ENCODE data around the gene CACNA1A.

DNA sequence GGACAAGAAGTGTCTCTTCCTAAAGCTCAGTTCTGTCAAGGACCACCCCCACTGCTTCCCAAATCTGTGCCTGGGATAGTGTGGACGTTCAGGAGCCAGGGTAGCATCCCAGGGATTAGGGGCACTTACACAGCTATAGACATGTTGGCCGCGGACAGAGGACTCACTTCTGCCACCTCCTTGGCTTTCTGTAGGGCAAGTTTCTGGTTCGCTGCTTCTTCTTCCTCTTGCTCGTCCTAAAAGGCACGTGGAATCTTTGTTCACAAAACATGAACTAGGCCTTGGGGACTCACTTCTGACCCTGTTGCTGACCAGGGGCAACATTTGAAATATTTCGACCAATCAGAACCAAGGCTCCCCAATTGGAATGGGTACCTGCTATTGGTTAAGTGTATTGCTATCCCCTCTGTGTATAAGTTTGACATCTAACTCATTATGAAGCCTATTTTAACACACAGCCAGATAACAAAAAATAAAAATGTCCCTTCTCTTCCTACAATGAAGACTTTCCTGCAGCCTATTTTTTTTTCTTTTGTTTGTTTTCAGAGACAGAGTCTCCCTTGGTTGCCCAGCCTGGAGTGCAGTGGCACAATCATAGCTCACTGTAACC is 205.8 kb downstream of the CACNA1A start:
- TF ChIP-seq, protein P1, sequence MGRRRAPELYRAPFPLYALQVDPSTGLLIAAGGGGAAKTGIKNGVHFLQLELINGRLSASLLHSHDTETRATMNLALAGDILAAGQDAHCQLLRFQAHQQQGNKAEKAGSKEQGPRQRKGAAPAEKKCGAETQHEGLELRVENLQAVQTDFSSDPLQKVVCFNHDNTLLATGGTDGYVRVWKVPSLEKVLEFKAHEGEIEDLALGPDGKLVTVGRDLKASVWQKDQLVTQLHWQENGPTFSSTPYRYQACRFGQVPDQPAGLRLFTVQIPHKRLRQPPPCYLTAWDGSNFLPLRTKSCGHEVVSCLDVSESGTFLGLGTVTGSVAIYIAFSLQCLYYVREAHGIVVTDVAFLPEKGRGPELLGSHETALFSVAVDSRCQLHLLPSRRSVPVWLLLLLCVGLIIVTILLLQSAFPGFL (CRISPR knock-in tag; IDR thresholded peaks at IDR 0.05): no peak
- TF ChIP-seq ATF4 (CRISPR knock-in tag; IDR thresholded peaks at IDR 0.05): no peak
- TF ChIP-seq ZNF589 (CRISPR knock-in tag; conservative IDR thresholded peaks at IDR 0.05): no peak
- no peak for TF ChIP-seq ZNF274 (CRISPR knock-in tag; IDR thresholded peaks at IDR 0.05)
- no peak for TF ChIP-seq SRSF1 (optimal IDR thresholded peaks at IDR 0.05; ENCODE audit: low read depth, low read length)
- no peak for TF ChIP-seq ZBTB38 (CRISPR knock-in tag; IDR thresholded peaks at IDR 0.05)
- no peak for TF ChIP-seq ZBTB33 (CRISPR knock-in tag; IDR thresholded peaks at IDR 0.05)
- TF ChIP-seq EZH2 (conservative IDR thresholded peaks at IDR 0.05; ENCODE audit: low read depth, low read length): no peak
- TF ChIP-seq POGK (CRISPR knock-in tag; conservative IDR thresholded peaks at IDR 0.05): no peak
- TF ChIP-seq, protein P2, sequence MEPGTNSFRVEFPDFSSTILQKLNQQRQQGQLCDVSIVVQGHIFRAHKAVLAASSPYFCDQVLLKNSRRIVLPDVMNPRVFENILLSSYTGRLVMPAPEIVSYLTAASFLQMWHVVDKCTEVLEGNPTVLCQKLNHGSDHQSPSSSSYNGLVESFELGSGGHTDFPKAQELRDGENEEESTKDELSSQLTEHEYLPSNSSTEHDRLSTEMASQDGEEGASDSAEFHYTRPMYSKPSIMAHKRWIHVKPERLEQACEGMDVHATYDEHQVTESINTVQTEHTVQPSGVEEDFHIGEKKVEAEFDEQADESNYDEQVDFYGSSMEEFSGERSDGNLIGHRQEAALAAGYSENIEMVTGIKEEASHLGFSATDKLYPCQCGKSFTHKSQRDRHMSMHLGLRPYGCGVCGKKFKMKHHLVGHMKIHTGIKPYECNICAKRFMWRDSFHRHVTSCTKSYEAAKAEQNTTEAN (CRISPR knock-in tag; conservative IDR thresholded peaks at IDR 0.05): no peak
- TF ChIP-seq, protein P3, sequence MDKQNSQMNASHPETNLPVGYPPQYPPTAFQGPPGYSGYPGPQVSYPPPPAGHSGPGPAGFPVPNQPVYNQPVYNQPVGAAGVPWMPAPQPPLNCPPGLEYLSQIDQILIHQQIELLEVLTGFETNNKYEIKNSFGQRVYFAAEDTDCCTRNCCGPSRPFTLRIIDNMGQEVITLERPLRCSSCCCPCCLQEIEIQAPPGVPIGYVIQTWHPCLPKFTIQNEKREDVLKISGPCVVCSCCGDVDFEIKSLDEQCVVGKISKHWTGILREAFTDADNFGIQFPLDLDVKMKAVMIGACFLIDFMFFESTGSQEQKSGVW (CRISPR knock-in tag; IDR thresholded peaks at IDR 0.05; ENCODE audit: borderline replicate concordance): no peak

Measured in HepG2 (cell line).